Colon (tissue), 2 donors: ENCODE results near the gene RTP3.
"Not testable (repeated sequence)": the region's sequence is repeated elsewhere in the genome, so short reads cannot be mapped to it uniquely, and the experiment has no call there.

Source experiments
- FAIRE-seq: peaks from 2 replicates; lab custom pipeline; 2012; peaks lifted over from hg19 to GRCh38; lab: Jason Lieb, UNC
- donor health status: control.
- donor health status: control.

Gene RTP3

DNA sequence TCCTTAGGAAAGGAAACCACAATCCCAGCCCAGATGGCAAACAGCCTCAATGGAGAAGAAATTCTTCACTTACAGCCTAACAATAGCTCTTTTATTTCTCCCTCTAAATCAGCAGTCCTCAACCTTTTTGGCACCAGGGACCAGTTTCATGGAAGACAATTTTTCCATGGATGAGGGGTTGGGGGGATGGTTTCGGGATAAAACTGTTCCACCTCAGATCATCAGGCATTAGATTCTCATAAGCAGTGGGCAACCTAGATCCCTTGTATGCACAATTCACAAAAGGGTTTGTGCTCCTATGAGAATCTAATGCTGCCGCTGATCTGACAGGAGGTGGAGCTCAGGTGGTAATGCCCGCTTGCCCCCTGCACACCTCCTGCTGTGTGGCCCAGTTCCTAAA is 50.8 kb downstream of the RTP3 start:
- FAIRE-seq = not testable (repeated sequence)

DNA sequence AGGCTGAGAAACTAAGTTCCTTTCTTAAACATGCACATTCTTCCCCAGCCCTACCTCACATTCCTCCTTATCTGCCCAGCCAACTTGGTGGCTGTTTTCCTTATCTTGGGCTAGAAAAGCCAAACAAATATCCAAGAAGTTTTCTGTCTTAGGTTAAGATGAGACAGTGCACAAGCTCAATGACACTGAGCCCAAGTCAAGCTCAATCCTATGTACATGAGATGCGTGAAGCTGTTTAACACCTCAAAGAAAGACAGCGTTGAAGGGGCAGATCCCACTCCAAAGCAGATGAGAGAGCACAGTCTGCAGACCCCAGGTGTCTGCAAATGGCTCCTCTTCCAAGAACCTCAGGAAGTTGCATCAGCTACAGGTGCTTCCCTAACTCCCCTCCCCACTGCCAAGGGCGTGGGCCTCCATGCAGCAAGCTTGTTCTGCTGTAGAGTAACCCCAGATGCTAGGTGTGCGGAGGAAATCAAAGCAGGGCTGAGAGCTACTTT is 51.7 kb downstream of the RTP3 start:
- FAIRE-seq = no peak

DNA sequence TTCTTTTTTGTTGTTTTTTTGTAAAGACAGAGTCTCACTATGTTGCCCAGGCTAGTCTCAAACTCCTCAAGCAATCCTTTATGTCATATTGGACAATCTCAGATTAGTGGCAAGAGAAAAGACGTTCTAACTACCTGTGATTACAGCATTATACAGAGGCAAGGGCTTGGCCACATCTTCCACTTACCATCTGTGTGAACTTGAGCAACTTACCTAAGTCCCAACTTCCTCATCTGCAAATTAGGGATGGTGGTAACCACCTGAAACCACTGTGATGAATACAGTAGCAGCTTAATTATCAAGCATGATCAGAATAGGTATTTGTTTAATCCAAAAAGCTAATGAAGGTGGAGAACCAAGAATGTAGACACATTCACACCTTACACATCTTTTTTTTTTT is 52.2 kb downstream of the RTP3 start:
- FAIRE-seq = no peak
